GM12872 (cell line): Measurements from ENCODE around the gene CCDC3.

Source experiments
- TF ChIP-seq, protein P1 (sequence below): IDR thresholded peaks from 3 replicates; pipeline ENCODE4 v1.5.1; 2011; ENCODE audit warnings: low read depth, mild to moderate bottlenecking, low read length, moderate library complexity; ENCODE audit not compliant: insufficient read depth

CCDC3 gene

DNA sequence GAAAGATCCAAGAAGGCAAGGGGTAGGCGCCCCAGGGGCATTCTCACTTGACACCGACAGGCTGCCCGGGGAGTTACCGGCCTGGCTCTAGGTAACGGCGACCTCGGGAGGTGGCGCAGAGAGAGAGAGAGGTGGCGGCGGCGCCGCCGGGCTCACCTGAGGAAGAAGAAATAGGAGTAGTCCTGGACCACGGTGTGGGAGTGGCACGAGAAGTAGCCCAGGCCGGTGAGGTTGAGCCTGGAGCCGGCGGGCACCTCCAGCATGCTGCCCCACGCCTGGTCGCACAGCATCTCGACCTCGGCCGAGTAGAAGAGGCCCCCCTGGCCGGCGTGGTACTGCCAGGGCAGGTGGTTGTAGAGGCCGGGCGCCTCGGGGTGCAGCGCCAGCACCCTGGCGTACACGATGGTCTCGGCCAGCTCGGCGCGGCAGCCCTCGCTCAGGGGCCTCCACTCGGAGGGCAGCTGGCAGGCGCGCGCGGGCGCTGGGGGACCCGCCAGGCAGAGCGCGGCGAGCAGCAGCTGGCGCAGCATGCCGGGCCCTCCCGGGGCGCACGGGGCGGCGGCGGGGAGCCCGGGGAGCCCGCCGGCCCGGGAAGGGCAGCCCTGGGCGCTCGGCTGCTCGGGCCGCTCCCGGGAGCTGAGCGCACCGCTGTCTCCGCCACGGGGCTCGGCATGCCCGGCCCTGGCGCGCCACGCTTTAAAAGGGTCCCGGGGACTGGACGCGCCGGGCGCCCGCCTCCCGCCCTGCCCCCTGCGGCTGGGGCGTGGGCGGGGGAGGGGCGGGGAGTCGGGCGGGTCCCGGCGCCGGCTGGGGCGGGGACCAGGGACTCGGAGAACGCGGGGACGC, at the start of gene CCDC3:
CCDC3 (minus strand) TSS at position 673 of the 846 bp plus-strand sequence; CDS start at position 530, 143 bp downstream.
- TF ChIP-seq, protein P1, sequence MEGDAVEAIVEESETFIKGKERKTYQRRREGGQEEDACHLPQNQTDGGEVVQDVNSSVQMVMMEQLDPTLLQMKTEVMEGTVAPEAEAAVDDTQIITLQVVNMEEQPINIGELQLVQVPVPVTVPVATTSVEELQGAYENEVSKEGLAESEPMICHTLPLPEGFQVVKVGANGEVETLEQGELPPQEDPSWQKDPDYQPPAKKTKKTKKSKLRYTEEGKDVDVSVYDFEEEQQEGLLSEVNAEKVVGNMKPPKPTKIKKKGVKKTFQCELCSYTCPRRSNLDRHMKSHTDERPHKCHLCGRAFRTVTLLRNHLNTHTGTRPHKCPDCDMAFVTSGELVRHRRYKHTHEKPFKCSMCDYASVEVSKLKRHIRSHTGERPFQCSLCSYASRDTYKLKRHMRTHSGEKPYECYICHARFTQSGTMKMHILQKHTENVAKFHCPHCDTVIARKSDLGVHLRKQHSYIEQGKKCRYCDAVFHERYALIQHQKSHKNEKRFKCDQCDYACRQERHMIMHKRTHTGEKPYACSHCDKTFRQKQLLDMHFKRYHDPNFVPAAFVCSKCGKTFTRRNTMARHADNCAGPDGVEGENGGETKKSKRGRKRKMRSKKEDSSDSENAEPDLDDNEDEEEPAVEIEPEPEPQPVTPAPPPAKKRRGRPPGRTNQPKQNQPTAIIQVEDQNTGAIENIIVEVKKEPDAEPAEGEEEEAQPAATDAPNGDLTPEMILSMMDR, result no peak

DNA sequence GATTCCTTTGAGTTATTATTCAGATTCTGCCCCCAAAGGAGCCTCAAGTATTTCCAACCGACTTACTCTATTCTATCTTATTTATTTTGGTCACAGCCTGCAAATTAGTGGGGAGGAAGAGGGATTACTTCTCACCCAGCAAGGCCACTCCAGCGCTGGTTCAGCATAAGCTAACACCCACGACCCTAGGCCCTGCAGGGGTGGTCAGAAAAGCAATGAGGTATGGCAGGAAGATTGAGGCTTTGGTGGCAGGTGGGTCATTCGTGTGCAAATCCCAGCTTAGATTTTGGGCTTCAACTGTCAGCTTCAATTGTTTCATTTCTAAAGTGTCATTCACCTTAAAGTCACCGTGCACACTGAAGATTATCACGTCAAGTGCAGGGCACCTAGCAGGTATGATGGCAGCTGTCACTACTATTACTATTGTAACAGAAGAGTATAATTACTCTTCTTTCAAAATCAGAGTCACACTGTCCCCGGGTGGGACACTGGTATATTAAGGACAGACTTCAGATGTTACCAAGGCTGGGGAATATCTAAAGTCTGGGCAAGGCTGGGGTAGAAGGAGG, 49.7 kb upstream of the CCDC3 start:
- TF ChIP-seq, protein P1, result no peak

DNA sequence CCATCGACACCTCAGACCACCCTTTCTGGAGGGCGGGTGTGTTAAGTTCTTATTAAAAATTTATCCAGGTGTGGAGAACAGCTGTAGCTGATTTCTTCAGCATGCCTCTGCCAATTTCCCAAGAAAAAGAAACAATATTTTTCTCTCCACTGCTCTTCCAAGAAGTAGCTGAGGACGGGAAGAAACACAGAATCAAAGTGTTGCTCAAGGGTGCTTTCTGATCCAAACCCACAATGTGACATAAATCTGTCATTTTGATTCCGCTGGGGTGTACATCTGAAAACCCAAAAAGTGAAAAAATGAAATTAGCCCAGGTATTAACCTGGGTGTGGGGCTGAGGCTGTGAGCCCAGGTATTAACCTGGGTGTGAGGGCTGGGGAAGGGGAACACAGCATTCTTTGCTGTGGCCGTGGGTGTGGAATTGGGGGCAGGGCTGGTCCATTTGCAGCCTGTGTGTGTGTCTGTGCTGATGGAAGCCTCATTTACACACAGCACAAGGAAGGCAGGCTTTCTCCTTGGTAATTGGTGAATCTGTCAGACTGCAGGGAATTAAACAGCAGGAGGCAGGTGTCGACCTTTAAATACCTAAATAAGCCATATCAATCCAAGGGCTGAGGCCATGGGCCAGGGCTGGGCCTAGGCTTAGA, 48.4 kb upstream of the CCDC3 start:
- TF ChIP-seq, protein P1, result no peak

DNA sequence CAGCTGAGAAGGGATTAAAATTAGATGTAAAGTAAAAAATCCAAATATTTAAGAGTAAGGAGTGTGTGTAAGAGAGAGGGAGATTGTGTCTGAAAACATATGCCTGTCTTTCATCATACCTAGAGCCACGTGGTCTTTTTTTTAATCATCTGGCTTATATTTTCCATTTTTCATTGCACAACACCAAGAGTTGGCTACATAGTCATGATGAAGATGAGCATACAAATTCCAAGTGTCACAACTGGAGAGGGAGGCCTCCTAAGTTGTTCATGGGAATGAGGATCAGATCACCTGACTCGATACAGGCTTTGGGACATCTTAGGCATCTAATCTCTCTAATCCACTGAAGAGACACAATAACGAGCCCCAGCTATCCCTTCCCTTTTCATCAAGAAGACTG, 47.2 kb upstream of the CCDC3 start:
- TF ChIP-seq, protein P1, result no peak

DNA sequence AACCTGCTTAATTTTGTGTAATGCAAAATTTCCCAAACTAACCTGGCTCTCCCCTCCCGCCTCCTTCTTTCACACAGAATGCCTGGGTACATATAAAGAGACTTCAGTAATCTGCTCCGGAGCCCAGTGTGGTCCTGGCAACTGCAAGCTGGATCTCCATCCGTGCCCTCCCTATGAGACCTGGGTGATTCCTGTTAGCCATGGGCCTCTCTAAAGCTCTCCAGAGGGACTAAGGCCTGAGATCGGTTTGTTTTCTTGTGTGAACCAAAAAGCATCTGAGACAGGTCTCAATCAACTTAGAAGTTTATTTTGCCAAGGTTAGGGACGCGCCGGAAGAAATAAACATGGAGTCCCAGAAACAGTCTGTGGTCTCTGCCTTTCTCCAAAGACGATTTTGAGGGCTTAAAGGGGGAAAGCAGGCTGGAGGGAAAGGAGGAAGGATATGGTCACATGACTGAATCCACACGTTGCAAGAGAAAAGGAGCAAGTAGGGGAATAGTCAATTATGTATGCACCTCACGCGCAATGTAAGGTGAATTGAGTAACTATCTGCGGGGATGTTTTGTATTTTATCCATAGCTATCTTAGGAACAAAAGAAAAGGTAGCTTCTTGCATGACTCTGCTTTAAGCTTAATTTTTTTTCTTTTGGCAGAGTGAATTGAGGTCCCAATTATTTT, 46.2 kb upstream of the CCDC3 start:
- TF ChIP-seq, protein P1, result no peak

DNA sequence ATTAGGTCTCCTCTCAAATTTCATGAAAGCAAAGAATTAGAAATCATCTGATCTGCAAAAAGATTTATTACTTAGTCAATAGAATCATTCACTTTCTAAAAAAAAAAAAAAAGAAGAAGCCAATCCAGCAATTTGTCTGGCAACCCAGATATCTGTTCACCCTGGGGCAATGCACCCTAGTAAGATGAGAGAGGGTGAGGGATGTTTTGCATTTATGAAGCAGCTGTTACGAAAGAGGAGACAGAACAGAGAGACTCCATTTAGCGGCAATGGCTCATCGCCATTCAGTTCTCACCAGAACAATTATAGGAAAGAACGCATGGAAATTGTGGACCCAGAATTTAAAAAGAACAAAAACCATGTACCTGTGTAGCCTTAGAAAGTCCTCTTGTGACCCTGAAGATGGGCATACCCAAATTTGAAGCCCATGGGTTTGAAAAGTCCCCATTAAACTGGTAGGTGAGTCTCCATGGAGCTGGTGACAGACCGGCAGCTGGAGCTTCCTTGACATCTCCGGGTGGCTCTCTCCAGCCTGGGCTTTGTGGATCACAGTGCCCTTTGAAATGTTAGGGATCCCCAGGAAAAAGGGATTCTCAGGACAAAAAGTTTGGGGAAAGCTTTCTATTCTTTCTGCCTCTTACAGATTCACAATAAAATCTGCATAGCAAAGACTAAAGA, 45.5 kb upstream of the CCDC3 start:
- TF ChIP-seq, protein P1, result no peak
